Trophoblast cell (in vitro differentiated cells and primary cell): ENCODE results near the gene DTWD1.
A peak's percentile ranks its signal among the peaks of the same experiment; 100 is the strongest.
"Not testable (repeated sequence)": the region's sequence is repeated elsewhere in the genome, so short reads cannot be mapped to it uniquely, and the experiment has no call there.

Experiments used
- DNase-seq, 2 donors: peaks; one replicate each; pipeline ENCODE4 v3.0.0-alpha.2; 2016
- H2AFZ ChIP-seq: 2 replicates; pipeline ENCODE4 v1.6.1; 2013; ENCODE audit warnings: low read length, moderate library complexity, mild to moderate bottlenecking; ENCODE audit not compliant: insufficient read depth, poor library complexity
- H2AK5ac ChIP-seq: 2 replicates; pipeline ENCODE4 v1.6.1; 2013; ENCODE audit warnings: mild to moderate bottlenecking, low read length
- H2BK120ac ChIP-seq: 2 replicates; pipeline ENCODE4 v1.6.1; 2013; ENCODE audit warnings: low read length, mild to moderate bottlenecking, moderate library complexity; ENCODE audit not compliant: insufficient read depth, poor library complexity
- H2BK12ac ChIP-seq: 2 replicates; pipeline ENCODE4 v1.6.1; 2013; ENCODE audit warnings: mild to moderate bottlenecking, low read length, moderate library complexity
- H2BK5ac ChIP-seq: 2 replicates; pipeline ENCODE4 v1.6.1; 2013; ENCODE audit warnings: low read length, low read depth, moderate library complexity, mild to moderate bottlenecking; ENCODE audit not compliant: poor library complexity
- H3K14ac ChIP-seq: 2 replicates; pipeline ENCODE4 v1.6.1; 2013; ENCODE audit warnings: mild to moderate bottlenecking, low read length
- H3K18ac ChIP-seq: 2 replicates; pipeline ENCODE4 v1.6.1; 2013; ENCODE audit warnings: mild to moderate bottlenecking, low read length
- H3K23ac ChIP-seq: 2 replicates; pipeline ENCODE4 v1.6.1; 2013; ENCODE audit warnings: low read length
- H3K27ac ChIP-seq: 2 replicates; pipeline ENCODE4 v1.5.1; 2013; ENCODE audit warnings: low read depth, mild to moderate bottlenecking, inconsistent platforms, low read length, moderate library complexity
- H3K27me3 ChIP-seq: 2 replicates; pipeline ENCODE4 v1.6.1; 2013; ENCODE audit warnings: inconsistent platforms, mild to moderate bottlenecking, low read length, moderate library complexity; ENCODE audit not compliant: insufficient read depth
- H3K36me3 ChIP-seq, 2 experiments: 1 replicate in 1 of 2; 2 replicates in 1 of 2; pipeline ENCODE4 v1.6.1; 2013; ENCODE audit warnings: low read length in 2 of 2, mild to moderate bottlenecking in 2 of 2, moderate library complexity in 1 of 2; ENCODE audit not compliant: insufficient read depth in 2 of 2, control insufficient read depth in 1 of 2
- H3K4ac ChIP-seq: 2 replicates; pipeline ENCODE4 v1.6.1; 2013; ENCODE audit warnings: low read depth, mild to moderate bottlenecking, low read length, moderate library complexity
- H3K4me1 ChIP-seq, 2 experiments: 1 replicate in 1 of 2; 2 replicates in 1 of 2; pipeline ENCODE4 v1.6.1; 2013; ENCODE audit warnings: low read length in 2 of 2, mild to moderate bottlenecking in 2 of 2, moderate library complexity in 1 of 2; ENCODE audit not compliant: insufficient read depth in 2 of 2, control insufficient read depth in 1 of 2
- H3K4me2 ChIP-seq: 2 replicates; pipeline ENCODE4 v1.6.1; 2013; ENCODE audit warnings: inconsistent platforms, mild to moderate bottlenecking, low read length, moderate library complexity
- H3K4me3 ChIP-seq: 2 replicates; pipeline ENCODE4 v1.5.1; 2013; ENCODE audit warnings: mild to moderate bottlenecking, low read depth, low read length, inconsistent platforms
- H3K79me1 ChIP-seq: one replicate; pipeline ENCODE4 v1.6.1; 2013; ENCODE audit warnings: low read length
- H3K79me2 ChIP-seq: 2 replicates; pipeline ENCODE4 v1.6.1; 2013; ENCODE audit warnings: low read length, mild to moderate bottlenecking; ENCODE audit not compliant: control insufficient read depth, insufficient read depth, poor library complexity
- H3K9ac ChIP-seq: 2 replicates; pipeline ENCODE4 v1.6.1; 2013; ENCODE audit warnings: mild to moderate bottlenecking, low read length
- H3K9me3 ChIP-seq: 2 replicates; pipeline ENCODE4 v1.6.1; 2013; ENCODE audit warnings: low read depth, mild to moderate bottlenecking, control low read depth, inconsistent platforms, low read length; ENCODE audit not compliant: insufficient read depth
- H4K12ac ChIP-seq: 2 replicates; pipeline ENCODE4 v1.6.1; 2013; ENCODE audit warnings: low read depth, mild to moderate bottlenecking, low read length, moderate library complexity
- H4K8ac ChIP-seq: 2 replicates; pipeline ENCODE4 v1.6.1; 2013; ENCODE audit warnings: low read depth, mild to moderate bottlenecking, low read length, moderate library complexity
- H4K91ac ChIP-seq: one replicate; pipeline ENCODE4 v1.6.1; 2013; ENCODE audit warnings: low read depth, mild to moderate bottlenecking, low read length, moderate library complexity
- WGBS: extraction: QIAGEN DNeasy Blood & Tissue Kit; methylation state at CpG from one replicate; pipeline ENCODE4 v1.1.7; 2013; ENCODE audit warnings: missing lambda C conversion rate; ENCODE audit not compliant: insufficient read length, insufficient coverage; ENCODE audit errors: extremely low coverage; 5-methylcytosine and 5-hydroxymethylcytosine counted together

The DTWD1 gene

GRCh38 chr15:49612240-49612639 is 8.6 kb upstream of the DTWD1 start:
- not testable (repeated sequence) for H3K9ac ChIP-seq, H3K79me1 ChIP-seq, H2BK5ac ChIP-seq, H4K8ac ChIP-seq, H3K27me3 ChIP-seq, DNase-seq, H2AFZ ChIP-seq, H3K27ac ChIP-seq, H3K18ac ChIP-seq, H3K4me3 ChIP-seq, H2AK5ac ChIP-seq, H3K9me3 ChIP-seq, H3K4me2 ChIP-seq, H2BK12ac ChIP-seq, H3K4me1 ChIP-seq, H3K4ac ChIP-seq, H3K79me2 ChIP-seq, H3K14ac ChIP-seq, H3K36me3 ChIP-seq, H4K12ac ChIP-seq, H4K91ac ChIP-seq, H3K23ac ChIP-seq, H2BK120ac ChIP-seq
- WGBS = no CpG with 5 or more reads among the region's 3 CpGs

GRCh38 chr15:49619226-49619625 is 1.6 kb upstream of the DTWD1 start:
- Histone ChIP-seq H4K12ac (no peak overlapping the region), H2AFZ (no peak overlapping the region), H3K79me2 (peaks cover 2% of the 10 kb centered on the region), H3K4me1 (peaks cover 0 to 3% of the 10 kb centered on the region in 2 experiments), H4K8ac (peak overlapping the region; percentile 5), H3K18ac (no peak overlapping the region), H3K9me3 (no peaks in the 10 kb centered on the region), H2AK5ac (no peak overlapping the region), H2BK120ac (no peak overlapping the region), H2BK12ac (no peak overlapping the region), H3K27ac (no peak overlapping the region), H3K27me3 (no peaks in the 10 kb centered on the region), H3K14ac (no peak overlapping the region), H3K9ac (no peak overlapping the region), H3K4me3 (no peak overlapping the region), H3K79me1 (peaks cover 3% of the 10 kb centered on the region), H3K4me2 (no peak overlapping the region), H4K91ac (no peak overlapping the region), H3K4ac (no peak overlapping the region), H2BK5ac (no peak overlapping the region), H3K36me3 (peaks cover 0 to 2% of the 10 kb centered on the region in 2 experiments), H3K23ac (no peak overlapping the region)
- DNase-seq = no peak
- no CpG with 5 or more reads among the region's 3 CpGs for WGBS

- DNase-seq = peak in 1 of 2 donors; percentile 38
- no peak overlapping the region for H3K14ac ChIP-seq
- no peaks in the 10 kb centered on the region for H3K36me3 ChIP-seq
- no peaks in the 10 kb centered on the region for H3K9me3 ChIP-seq
- H3K4ac ChIP-seq = no peak overlapping the region
- no peak overlapping the region for H3K18ac ChIP-seq
- no peak overlapping the region for H3K27ac ChIP-seq
- no peak overlapping the region for H3K9ac ChIP-seq
- no peak overlapping the region for H2AK5ac ChIP-seq
- no peak overlapping the region for H3K4me3 ChIP-seq
- H3K4me1 ChIP-seq = peaks cover 0 to 3% of the 10 kb centered on the region in 2 experiments
- H4K12ac ChIP-seq = no peak overlapping the region
- H2BK120ac ChIP-seq = no peak overlapping the region
- no peak overlapping the region for H4K8ac ChIP-seq
- no peak overlapping the region for H4K91ac ChIP-seq
- H3K79me1 ChIP-seq = peaks cover 3% of the 10 kb centered on the region
- WGBS = no CpG with 5 or more reads among the region's 6 CpGs
- no peak overlapping the region for H2BK5ac ChIP-seq
- no peak overlapping the region for H2BK12ac ChIP-seq
- H3K4me2 ChIP-seq = peak overlapping the region; percentile 51
- H3K27me3 ChIP-seq = no peaks in the 10 kb centered on the region
- H2AFZ ChIP-seq = no peak overlapping the region
- no peak overlapping the region for H3K23ac ChIP-seq
- H3K79me2 ChIP-seq = peaks cover 2% of the 10 kb centered on the region
Measured at GRCh38 chr15:49620199-49620598, 649 bp upstream of the DTWD1 start.

- Histone ChIP-seq H2AK5ac (no peak overlapping the region), H3K4me3 (no peak overlapping the region)
- no CpG with 5 or more reads among the region's 8 CpGs for WGBS
Measured at GRCh38 chr15:49621401-49621811, 558 bp downstream of the DTWD1 start.

More at GRCh38 chr15:49621401-49621811, 558 bp downstream of the DTWD1 start:
- peaks cover 2 to 4% of the 10 kb centered on the region in 2 experiments for H3K36me3 ChIP-seq
- H3K9ac ChIP-seq = no peak overlapping the region
- peak overlapping the region; percentile 79 for H3K27ac ChIP-seq
- no peak overlapping the region for H3K14ac ChIP-seq
- H3K27me3 ChIP-seq = no peaks in the 10 kb centered on the region
- peak overlapping the region; percentile 80 for H4K12ac ChIP-seq
- peaks cover 0 to 3% of the 10 kb centered on the region in 2 experiments for H3K4me1 ChIP-seq
- H2BK12ac ChIP-seq = no peak overlapping the region
- H4K8ac ChIP-seq = peak overlapping the region; percentile 90
- H3K4me2 ChIP-seq = peak overlapping the region; percentile 71
- H3K23ac ChIP-seq = no peak overlapping the region
- H2BK120ac ChIP-seq = peak overlapping the region; percentile 43
- peak overlapping the region; percentile 55 for H4K91ac ChIP-seq
- H3K18ac ChIP-seq = peak overlapping the region; percentile 82
- no peak overlapping the region for H3K4ac ChIP-seq
- H3K79me1 ChIP-seq = peaks cover 3% of the 10 kb centered on the region
- H2BK5ac ChIP-seq = no peak overlapping the region
- no peak for DNase-seq
- peaks cover 1% of the 10 kb centered on the region for H3K9me3 ChIP-seq
- no peak overlapping the region for H2AFZ ChIP-seq
- H3K79me2 ChIP-seq = peaks cover 2% of the 10 kb centered on the region
